Activated naive CD8-positive, alpha-beta T cell treated with anti-CD3 and anti-CD28 coated beads, Interleukin-2, amount 50 U/mL, for 24 hours (primary cell): Measurements from ENCODE around the gene TIPRL.
"Not testable (repeated sequence)": the region's sequence is repeated elsewhere in the genome, so short reads cannot be mapped to it uniquely, and the experiment has no call there.

Experiments
- ATAC-seq: fragments of 150-1000 bp; cut with Tn5 transposase; one replicate; pipeline ENCODE4 v1.10.0; 2021
- DNase-seq: peaks from one replicate; pipeline ENCODE4 v3.0.0; 2021
- H3K27ac Mint-ChIP-seq: one replicate; pipeline ENCODE4 v1.8.0; 2021; ENCODE audit warnings: mild to moderate bottlenecking, mixed read lengths
- H3K27me3 Mint-ChIP-seq: one replicate; pipeline ENCODE4 v1.8.0; 2021; ENCODE audit warnings: mixed read lengths
- H3K36me3 Mint-ChIP-seq: one replicate; pipeline ENCODE4 v1.8.0; 2021; ENCODE audit warnings: low read depth, mixed read lengths
- H3K4me1 Mint-ChIP-seq: one replicate; pipeline ENCODE4 v1.8.0; 2021; ENCODE audit warnings: mixed read lengths
- H3K4me3 Mint-ChIP-seq: one replicate; pipeline ENCODE4 v1.8.0; 2021; ENCODE audit warnings: mild to moderate bottlenecking, moderate library complexity, mixed read lengths
- H3K9me3 Mint-ChIP-seq: one replicate; pipeline ENCODE4 v1.8.0; 2021; ENCODE audit warnings: mixed read lengths

Gene TIPRL

GRCh38 chr1:168178227-168178637, 530 bp upstream of the TIPRL start:
- H3K4me3 Mint-ChIP-seq: no peak overlapping the region
- peaks cover 5% of the 10 kb centered on the region for H3K27me3 Mint-ChIP-seq
- no peaks in the 10 kb centered on the region for H3K36me3 Mint-ChIP-seq
- peaks cover 6% of the 10 kb centered on the region for H3K4me1 Mint-ChIP-seq
- DNase-seq (no peak), ATAC-seq (no peak)
- H3K27ac Mint-ChIP-seq: no peak overlapping the region
- H3K9me3 Mint-ChIP-seq: no peaks in the 10 kb centered on the region

- Mint-ChIP-seq H3K4me1 (peaks cover 10% of the 10 kb centered on the region), H3K27me3 (no peaks in the 10 kb centered on the region), H3K27ac (no peak overlapping the region), H3K9me3 (no peaks in the 10 kb centered on the region), H3K4me3 (no peak overlapping the region), H3K36me3 (peaks cover 2% of the 10 kb centered on the region)
- peak; percentile 9 for ATAC-seq
- peak; percentile 12 for DNase-seq
Observed at GRCh38 chr1:168179438-168180147, 831 bp downstream of the TIPRL start.

GRCh38 chr1:168180148-168180524, 1.4 kb downstream of the TIPRL start:
- H3K9me3 Mint-ChIP-seq: no peaks in the 10 kb centered on the region
- ATAC-seq (no peak), DNase-seq (peak; percentile 14)
- peaks cover 6% of the 10 kb centered on the region for H3K36me3 Mint-ChIP-seq
- H3K27ac Mint-ChIP-seq: no peak overlapping the region
- no peak overlapping the region for H3K4me3 Mint-ChIP-seq
- H3K27me3 Mint-ChIP-seq: no peaks in the 10 kb centered on the region
- H3K4me1 Mint-ChIP-seq: peaks cover 10% of the 10 kb centered on the region

- H3K27ac Mint-ChIP-seq, DNase-seq, ATAC-seq, H3K4me1 Mint-ChIP-seq, H3K27me3 Mint-ChIP-seq, H3K9me3 Mint-ChIP-seq, H3K4me3 Mint-ChIP-seq: not testable (repeated sequence)
- peaks cover 11% of the 10 kb centered on the region for H3K36me3 Mint-ChIP-seq
Observed at GRCh38 chr1:168181063-168181720, 2.4 kb downstream of the TIPRL start.

GRCh38 chr1:168187177-168187576, 8.4 kb downstream of the TIPRL start:
- ATAC-seq (no peak), DNase-seq (no peak)
- Mint-ChIP-seq H3K27ac (no peak overlapping the region), H3K9me3 (no peaks in the 10 kb centered on the region), H3K36me3 (peaks cover 45% of the 10 kb centered on the region), H3K4me3 (no peak overlapping the region), H3K4me1 (peaks cover 5% of the 10 kb centered on the region), H3K27me3 (no peaks in the 10 kb centered on the region)

- DNase-seq: no peak
- H3K36me3 Mint-ChIP-seq: peaks cover 53% of the 10 kb centered on the region
- H3K9me3 Mint-ChIP-seq: no peaks in the 10 kb centered on the region
- no peak overlapping the region for H3K4me3 Mint-ChIP-seq
- no peaks in the 10 kb centered on the region for H3K4me1 Mint-ChIP-seq
- no peak overlapping the region for H3K27ac Mint-ChIP-seq
- ATAC-seq: no peak
- H3K27me3 Mint-ChIP-seq: no peaks in the 10 kb centered on the region
Observed at GRCh38 chr1:168190403-168190802, 11.6 kb downstream of the TIPRL start.

- H3K36me3 Mint-ChIP-seq: peaks cover 53% of the 10 kb centered on the region
- no peak overlapping the region for H3K4me3 Mint-ChIP-seq
- no peaks in the 10 kb centered on the region for H3K27me3 Mint-ChIP-seq
- DNase-seq (no peak), ATAC-seq (no peak)
- no peak overlapping the region for H3K27ac Mint-ChIP-seq
- H3K4me1 Mint-ChIP-seq: no peaks in the 10 kb centered on the region
- no peaks in the 10 kb centered on the region for H3K9me3 Mint-ChIP-seq
Observed at GRCh38 chr1:168195199-168196135, 16.7 kb downstream of the TIPRL start.

GRCh38 chr1:168199056-168199455, 20.3 kb downstream of the TIPRL start:
- H3K9me3 Mint-ChIP-seq: no peaks in the 10 kb centered on the region
- H3K36me3 Mint-ChIP-seq: peaks cover 61% of the 10 kb centered on the region
- DNase-seq (no peak), ATAC-seq (no peak)
- no peaks in the 10 kb centered on the region for H3K4me1 Mint-ChIP-seq
- H3K27me3 Mint-ChIP-seq: no peaks in the 10 kb centered on the region
- no peak overlapping the region for H3K4me3 Mint-ChIP-seq
- H3K27ac Mint-ChIP-seq: no peak overlapping the region

GRCh38 chr1:168202941-168203654, 24.3 kb downstream of the TIPRL start:
- Mint-ChIP-seq H3K36me3 (peaks cover 56% of the 10 kb centered on the region), H3K9me3 (peaks cover 7% of the 10 kb centered on the region)
- no peak for DNase-seq

GRCh38 chr1:168206111-168206510, 27.3 kb downstream of the TIPRL start:
- H3K4me1 Mint-ChIP-seq: no peaks in the 10 kb centered on the region
- no peak overlapping the region for H3K27ac Mint-ChIP-seq
- H3K9me3 Mint-ChIP-seq: peaks cover 12% of the 10 kb centered on the region
- H3K4me3 Mint-ChIP-seq: no peak overlapping the region
- no peaks in the 10 kb centered on the region for H3K27me3 Mint-ChIP-seq
- ATAC-seq (no peak), DNase-seq (no peak)
- peaks cover 44% of the 10 kb centered on the region for H3K36me3 Mint-ChIP-seq

More at GRCh38 chr1:168202941-168203654, 24.3 kb downstream of the TIPRL start:
- no peak overlapping the region for H3K4me3 Mint-ChIP-seq
- no peaks in the 10 kb centered on the region for H3K4me1 Mint-ChIP-seq
- H3K27ac Mint-ChIP-seq: no peak overlapping the region
- H3K27me3 Mint-ChIP-seq: no peaks in the 10 kb centered on the region
- ATAC-seq: no peak

GRCh38 chr1:168207673-168208072, 28.9 kb downstream of the TIPRL start:
- peaks cover 17% of the 10 kb centered on the region for H3K9me3 Mint-ChIP-seq
- not testable (repeated sequence) for H3K27ac Mint-ChIP-seq, H3K4me1 Mint-ChIP-seq, H3K27me3 Mint-ChIP-seq, DNase-seq, ATAC-seq, H3K4me3 Mint-ChIP-seq
- peaks cover 32% of the 10 kb centered on the region for H3K36me3 Mint-ChIP-seq

- H3K9me3 Mint-ChIP-seq: peaks cover 27% of the 10 kb centered on the region
- no peak overlapping the region for H3K4me3 Mint-ChIP-seq
- peaks cover 6% of the 10 kb centered on the region for H3K27me3 Mint-ChIP-seq
- peaks cover 16% of the 10 kb centered on the region for H3K36me3 Mint-ChIP-seq
- H3K4me1 Mint-ChIP-seq: no peaks in the 10 kb centered on the region
- DNase-seq (no peak), ATAC-seq (no peak)
- no peak overlapping the region for H3K27ac Mint-ChIP-seq
Observed at GRCh38 chr1:168210312-168210711, 31.6 kb downstream of the TIPRL start.

GRCh38 chr1:168213349-168213748, 34.6 kb downstream of the TIPRL start:
- ATAC-seq (no peak), DNase-seq (no peak)
- Mint-ChIP-seq H3K9me3 (peaks cover 19% of the 10 kb centered on the region), H3K27ac (no peak overlapping the region), H3K36me3 (peaks cover 10% of the 10 kb centered on the region), H3K4me1 (no peaks in the 10 kb centered on the region), H3K4me3 (no peak overlapping the region), H3K27me3 (peaks cover 6% of the 10 kb centered on the region)

- Mint-ChIP-seq H3K36me3 (peaks cover 3% of the 10 kb centered on the region), H3K9me3 (peaks cover 14% of the 10 kb centered on the region), H3K4me3 (no peak overlapping the region), H3K27me3 (peaks cover 6% of the 10 kb centered on the region), H3K4me1 (peaks cover 5% of the 10 kb centered on the region), H3K27ac (no peak overlapping the region)
- no peak for ATAC-seq
- DNase-seq: no peak
Observed at GRCh38 chr1:168216171-168216570, 37.4 kb downstream of the TIPRL start.
